HG02623 (cell line): ENCODE measurements around the gene C1QTNF1.

Experiments
- ATAC-seq: cut with Tn5 transposase; IDR thresholded peaks from one replicate; pipeline ENCODE4 v1.9.1; 2021; ENCODE audit warnings: moderate library complexity; ENCODE audit not compliant: unreplicated experiment

The C1QTNF1 gene

DNA sequence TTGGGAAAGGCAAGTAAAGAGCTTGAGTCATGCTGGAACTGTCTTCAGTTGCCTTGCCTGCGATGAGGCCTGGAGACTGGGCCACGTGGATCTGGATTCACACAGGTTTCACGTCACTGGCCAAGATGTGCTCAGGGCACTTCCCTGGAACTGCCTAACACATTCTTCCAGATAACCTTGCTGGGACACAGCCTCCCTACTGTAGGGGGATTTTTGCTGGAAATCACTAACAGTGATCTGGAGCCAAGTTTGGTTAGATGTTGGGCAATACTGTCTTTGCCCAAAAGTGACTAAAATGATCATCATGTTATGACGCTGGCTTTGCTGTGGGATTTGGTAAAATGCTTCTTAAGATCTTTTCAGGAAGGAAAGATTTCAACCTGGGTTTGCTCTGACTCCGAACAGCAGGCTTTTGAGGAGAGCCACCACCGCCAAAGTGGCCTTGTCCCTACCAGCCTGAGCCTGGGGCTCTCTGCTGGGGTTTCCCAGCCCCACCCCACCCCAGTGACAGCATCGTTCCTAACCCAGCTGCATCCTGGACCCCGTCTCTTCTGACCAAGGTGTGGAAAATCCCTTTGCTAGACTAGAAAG lies 14.7 kb downstream of the C1QTNF1 start:
- ATAC-seq = no peak

DNA sequence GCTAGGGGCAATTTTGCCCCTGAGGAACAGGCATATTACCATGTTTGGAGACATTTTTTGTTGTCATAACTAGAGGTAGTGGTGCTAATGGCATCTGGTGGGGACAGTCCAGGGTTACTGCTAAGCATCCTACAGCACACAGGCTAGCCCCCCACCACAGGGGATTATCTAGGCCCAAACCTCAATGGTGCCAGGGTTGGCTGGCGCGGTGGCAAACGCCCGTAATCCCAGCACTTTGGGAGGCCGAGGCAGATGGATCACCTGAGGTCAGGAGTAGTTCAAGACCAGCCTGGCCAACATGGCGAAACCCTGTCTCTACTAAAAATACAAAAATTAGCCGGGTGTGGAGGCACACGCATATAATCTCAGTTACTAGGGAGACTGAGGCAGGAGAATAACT lies 15.2 kb downstream of the C1QTNF1 start:
- no peak for ATAC-seq

DNA sequence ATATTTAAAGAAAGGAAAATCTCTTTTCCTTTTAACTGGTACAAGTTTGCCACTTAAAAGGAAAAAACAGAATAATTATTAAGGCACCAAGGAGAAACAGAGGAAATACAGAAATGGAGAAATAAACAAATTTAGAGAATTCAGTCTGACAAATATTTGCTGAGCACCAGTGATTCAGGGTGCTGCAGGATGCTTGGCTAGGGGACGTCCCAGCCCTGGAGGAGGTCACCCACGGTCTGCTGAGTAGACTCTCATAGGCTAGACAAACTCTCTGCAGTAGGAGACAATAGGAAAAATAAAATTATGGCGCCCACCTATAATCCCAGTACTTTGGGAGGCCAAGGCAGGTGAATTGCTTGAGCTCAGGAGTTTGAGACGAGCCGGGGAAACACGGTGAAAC lies 15.9 kb downstream of the C1QTNF1 start:
- ATAC-seq = no peak

DNA sequence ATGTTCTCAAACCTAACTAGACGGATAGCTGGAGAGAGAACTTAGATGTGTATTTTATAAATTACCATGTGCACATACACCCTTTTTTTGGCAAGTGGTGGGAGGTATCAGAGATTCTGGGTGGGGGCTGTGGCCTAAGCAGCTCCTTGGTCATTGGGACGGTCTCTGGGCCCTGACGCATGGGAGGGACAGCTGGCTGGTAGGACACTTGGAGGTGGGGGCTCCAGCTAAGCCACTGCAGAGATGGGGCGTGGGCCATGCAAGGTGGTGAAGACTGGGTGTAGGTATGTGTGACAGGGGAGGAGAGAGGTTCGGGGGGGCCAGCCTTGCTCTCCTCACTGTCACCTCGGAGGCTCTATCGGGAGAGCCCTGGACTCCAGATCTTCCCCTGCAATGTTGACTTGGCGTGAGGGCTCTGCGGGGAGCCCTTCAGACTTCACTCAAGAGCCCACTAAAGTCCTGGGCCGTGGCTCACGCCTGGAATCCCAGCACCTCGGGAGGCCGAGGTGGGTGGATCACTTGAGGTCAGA lies 17.1 kb downstream of the C1QTNF1 start:
- no peak for ATAC-seq

DNA sequence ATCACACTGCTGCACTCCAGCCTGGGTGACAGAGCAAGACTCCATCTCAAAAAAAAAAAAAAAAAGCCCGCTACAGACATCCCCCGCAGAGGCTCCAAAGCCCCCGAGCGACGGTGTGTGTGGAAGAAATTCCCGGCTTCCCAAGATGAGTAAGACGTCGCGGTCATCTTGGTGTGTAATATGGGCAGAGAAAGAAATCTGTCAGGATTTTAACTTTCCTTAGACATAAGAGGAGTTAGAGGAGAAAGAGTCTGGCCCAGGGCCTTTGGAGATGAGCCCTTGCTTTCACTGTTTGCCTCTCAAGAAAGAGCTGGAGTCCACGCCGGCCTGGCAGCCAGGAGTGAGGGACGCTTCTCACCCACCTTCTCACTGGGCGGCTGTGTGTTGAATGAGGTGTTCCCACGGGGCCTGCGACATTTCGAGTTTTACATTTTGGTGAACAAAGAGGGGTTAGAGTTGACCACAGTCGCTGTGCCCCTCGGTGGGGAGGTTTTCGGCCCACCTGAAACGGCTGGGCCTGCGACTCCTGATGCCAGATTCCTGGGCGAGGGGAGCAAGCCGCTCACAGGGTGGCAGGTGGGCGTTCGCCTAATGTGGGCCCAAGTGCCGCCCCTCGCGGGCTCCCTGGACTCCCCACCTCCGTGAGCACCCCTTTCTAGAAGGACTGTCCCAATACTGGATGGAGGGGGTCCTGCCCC lies 17.9 kb downstream of the C1QTNF1 start:
- ATAC-seq = no peak

DNA sequence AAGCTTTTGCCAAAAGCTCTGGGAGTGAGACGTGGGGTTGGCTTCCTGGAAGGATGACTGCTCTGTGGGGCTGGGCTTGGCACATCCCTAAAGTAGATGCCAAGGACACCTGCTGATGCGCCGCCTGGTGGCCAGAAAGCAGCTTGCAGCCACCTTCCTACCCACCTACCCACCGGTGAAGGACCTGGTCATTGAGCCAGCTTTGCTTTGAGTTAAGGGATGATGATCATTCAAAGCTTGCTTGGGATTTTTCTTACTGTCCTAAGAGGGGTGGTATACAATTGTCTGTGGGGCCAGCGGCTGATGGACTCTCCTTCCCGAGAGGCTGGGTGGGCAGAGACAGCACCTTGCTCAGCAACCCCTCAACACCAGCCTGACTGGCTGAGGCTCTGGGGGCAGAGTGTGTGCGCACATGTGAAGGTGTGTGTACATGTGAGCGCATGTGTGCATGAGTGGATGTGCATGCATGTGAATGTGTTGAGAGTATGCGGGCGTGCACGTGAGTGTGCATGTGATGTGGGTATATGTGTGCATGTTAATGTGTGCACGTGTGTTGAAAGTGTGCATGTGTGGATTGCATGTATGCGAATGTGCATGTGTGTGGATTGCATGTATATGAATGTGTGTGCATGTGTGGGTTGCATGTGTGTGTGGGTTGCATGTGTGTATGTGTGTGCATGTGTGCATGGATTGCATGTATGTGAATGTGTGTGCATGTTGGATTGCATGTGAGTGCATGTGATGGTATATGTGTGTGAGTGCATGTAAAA lies 18.6 kb downstream of the C1QTNF1 start:
- ATAC-seq = no peak

DNA sequence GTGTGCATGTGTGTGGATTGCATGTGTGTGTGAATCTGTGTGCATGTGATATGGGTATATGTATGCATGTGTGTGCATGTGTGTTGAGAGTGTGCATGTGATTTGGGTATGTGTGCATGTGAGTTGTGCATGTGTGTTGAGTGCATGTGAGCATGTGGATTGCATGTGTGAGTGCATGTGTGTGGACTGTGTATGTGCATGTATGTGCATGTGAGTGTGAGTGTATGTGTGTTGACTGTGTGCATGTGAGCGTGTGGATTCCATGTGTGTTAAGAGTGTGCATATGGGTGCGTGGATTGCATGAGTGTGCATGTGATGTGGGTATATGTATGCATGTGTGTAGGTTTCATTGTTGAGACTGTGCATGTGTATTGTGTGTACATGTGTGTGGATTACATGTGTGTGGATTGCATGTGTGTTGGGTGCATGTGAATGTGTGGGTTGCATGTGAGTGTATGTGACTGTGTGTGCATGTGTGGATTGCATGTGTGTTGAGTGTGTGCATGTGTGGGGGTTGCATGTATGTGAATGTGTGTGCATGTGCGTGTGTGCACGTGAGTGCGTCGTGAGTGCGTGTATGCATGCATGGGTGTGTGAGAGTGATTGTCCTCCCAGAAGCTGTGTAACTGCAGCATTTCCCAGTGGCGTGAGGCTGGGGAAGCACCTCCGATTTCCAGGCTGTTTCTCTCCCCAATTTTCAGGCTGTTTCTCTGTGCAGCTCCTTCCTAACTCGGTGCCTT lies 19.4 kb downstream of the C1QTNF1 start:
- no peak for ATAC-seq

DNA sequence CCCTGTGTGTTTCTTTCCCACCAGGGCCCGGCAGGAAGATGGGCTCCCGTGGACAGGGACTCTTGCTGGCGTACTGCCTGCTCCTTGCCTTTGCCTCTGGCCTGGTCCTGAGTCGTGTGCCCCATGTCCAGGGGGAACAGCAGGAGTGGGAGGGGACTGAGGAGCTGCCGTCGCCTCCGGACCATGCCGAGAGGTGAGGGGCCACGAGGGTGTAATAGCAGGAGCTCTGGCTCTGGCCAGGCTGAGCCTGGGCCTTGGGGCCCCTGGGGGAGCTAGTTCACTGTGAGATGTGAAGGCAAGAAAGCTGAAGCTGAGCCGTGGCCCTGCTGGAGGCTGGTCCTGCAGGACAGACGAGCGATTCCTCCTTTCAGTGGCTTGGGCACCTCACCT lies 20.0 kb downstream of the C1QTNF1 start:
- ATAC-seq = no peak

DNA sequence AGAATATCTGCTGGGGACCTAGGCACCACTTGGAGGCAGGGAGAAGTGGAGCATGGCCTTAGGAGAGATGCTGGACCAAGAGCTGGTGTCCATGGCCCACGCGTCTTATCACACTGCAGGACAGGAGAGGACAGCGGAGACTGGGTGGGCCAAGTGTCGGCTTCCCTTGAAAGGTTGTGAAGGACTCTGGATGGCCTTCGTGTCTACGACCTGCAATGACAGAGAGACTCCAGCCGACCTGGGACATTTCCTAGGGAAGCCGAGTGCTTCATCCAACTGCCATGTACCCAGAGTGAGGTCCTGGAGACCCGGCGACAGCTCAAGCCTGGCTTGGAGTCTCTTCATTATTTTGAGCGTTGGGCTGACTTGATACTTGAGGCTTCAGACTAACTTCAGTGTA lies 20.5 kb downstream of the C1QTNF1 start:
- ATAC-seq = no peak

DNA sequence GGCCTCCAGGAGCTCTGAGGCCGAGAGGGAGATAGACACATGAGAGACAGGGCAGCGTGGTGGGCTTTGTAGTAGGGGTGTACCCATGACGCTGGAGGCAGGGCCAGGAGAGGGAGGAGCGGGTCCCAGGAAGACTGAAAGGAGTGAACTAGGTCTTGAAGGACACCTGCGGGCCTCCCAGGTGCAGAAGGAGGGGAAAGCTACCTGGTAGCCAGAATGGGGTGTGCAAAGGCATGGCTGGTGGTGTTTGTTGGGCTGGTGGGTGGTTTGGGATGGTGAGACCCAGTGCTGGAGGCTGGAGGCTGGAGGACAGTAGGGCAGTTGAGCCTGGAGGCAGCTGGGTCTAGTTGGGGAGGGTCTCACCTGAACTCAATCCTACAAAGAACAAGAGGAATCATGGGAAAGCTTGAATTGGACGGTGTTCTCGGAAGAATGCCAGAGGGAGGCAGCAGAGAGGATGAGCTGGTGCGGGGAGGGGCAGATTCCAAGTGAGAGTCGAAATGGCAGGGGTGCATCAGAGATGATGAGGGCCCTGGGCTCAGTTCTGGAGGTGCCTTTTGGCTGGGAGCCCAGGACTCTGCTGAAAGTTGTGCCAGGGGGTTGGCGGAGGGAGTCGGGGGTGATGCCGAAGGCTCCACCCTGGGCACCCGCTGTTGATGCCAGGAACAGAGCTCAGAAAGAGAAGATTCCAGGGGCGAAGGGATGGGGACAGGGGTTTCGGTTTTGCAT lies 21.2 kb downstream of the C1QTNF1 start:
- no peak for ATAC-seq

DNA sequence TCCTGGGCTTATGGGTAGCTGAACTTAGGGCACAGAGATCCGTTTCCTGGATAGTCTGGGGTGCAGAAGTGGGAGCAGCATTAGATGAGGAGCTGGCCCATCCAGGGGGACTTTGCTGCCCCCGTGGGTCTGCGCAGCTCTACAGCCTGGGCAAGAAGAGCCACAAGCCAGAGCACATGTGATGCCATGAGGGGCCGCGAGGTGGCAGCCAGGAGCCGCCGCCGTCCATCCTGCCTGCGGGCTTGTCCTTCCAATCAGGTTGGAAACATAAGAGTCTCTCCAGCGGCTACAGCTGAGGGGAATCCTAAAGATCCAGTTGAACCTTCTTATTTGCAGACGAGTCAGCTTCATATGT lies 21.9 kb downstream of the C1QTNF1 start:
- no peak for ATAC-seq

DNA sequence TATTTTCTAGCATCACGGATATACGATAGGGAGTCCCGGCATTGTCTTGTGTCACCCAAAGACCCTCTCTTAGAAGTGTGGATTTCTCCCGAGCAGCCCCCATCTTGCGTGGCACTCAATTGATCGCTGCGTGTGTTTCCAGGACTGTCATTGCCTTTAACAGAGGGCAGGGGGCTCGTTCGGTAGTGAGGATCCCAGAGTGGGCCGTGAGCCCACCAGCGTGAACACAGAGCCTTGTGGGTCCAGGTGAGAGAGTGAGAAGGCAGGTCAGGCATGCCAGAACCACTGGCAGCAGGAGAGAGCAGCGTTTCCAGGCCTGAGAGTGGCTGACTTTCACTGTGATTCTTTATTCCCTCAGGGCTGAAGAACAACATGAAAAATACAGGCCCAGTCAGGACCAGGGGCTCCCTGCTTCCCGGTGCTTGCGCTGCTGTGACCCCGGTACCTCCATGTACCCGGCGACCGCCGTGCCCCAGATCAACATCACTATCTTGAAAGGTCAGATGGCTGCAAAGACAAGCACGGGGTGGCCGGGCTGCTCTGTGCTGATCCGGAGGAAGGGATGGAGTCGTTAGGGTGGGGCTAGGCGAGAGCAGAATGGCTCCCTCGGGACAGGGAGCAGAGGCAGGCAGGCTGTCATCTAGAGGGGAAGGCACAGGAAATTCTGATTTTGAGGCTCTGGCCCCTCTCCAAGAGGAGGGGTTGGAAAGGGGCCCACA lies 22.4 kb downstream of the C1QTNF1 start:
- no peak for ATAC-seq

DNA sequence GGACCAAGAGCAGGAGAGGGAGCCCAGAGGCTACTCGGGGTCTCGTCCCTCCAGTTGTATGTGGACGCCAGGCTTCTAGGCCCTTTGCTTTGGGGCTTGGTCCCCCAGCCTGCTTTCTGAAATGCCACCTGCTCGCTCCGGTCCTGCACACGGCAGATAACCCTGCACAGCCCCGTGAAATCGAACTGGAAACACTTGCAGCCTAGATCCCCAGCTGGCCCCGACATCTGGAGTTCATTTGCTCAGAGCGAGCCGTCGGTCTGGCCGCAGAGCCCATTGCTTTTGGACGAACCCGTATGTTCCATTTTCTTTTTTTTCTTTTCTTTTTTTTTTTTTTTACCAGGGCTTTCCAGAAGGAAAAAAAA lies 22.9 kb downstream of the C1QTNF1 start:
- ATAC-seq = no peak

DNA sequence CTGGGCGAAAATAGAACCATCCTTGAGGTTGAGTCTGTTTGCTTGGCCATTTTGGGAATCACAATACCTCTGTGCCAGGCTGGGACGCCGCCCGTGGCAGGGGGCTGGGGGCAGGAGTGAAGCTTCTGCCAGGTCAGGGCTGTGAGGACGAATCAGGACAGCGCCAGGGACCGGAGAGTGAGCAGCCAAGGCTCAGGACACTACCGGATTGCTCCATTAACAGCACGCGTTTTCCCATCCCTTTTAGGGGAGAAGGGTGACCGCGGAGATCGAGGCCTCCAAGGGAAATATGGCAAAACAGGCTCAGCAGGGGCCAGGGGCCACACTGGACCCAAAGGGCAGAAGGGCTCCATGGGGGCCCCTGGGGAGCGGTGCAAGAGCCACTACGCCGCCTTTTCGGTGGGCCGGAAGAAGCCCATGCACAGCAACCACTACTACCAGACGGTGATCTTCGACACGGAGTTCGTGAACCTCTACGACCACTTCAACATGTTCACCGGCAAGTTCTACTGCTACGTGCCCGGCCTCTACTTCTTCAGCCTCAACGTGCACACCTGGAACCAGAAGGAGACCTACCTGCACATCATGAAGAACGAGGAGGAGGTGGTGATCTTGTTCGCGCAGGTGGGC lies 23.4 kb downstream of the C1QTNF1 start:
- no peak for ATAC-seq

DNA sequence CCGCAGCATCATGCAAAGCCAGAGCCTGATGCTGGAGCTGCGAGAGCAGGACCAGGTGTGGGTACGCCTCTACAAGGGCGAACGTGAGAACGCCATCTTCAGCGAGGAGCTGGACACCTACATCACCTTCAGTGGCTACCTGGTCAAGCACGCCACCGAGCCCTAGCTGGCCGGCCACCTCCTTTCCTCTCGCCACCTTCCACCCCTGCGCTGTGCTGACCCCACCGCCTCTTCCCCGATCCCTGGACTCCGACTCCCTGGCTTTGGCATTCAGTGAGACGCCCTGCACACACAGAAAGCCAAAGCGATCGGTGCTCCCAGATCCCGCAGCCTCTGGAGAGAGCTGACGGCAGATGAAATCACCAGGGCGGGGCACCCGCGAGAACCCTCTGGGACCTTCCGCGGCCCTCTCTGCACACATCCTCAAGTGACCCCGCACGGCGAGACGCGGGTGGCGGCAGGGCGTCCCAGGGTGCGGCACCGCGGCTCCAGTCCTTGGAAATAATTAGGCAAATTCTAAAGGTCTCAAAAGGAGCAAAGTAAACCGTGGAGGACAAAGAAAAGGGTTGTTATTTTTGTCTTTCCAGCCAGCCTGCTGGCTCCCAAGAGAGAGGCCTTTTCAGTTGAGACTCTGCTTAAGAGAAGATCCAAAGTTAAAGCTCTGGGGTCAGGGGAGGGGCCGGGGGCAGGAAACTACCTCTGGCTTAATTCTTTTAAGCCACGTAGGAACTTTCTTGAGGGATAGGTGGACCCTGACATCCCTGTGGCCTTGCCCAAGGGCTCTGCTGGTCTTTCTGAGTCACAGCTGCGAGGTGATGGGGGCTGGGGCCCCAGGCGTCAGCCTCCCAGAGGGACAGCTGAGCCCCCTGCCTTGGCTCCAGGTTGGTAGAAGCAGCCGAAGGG lies 24.2 kb downstream of the C1QTNF1 start:
- ATAC-seq = no peak

DNA sequence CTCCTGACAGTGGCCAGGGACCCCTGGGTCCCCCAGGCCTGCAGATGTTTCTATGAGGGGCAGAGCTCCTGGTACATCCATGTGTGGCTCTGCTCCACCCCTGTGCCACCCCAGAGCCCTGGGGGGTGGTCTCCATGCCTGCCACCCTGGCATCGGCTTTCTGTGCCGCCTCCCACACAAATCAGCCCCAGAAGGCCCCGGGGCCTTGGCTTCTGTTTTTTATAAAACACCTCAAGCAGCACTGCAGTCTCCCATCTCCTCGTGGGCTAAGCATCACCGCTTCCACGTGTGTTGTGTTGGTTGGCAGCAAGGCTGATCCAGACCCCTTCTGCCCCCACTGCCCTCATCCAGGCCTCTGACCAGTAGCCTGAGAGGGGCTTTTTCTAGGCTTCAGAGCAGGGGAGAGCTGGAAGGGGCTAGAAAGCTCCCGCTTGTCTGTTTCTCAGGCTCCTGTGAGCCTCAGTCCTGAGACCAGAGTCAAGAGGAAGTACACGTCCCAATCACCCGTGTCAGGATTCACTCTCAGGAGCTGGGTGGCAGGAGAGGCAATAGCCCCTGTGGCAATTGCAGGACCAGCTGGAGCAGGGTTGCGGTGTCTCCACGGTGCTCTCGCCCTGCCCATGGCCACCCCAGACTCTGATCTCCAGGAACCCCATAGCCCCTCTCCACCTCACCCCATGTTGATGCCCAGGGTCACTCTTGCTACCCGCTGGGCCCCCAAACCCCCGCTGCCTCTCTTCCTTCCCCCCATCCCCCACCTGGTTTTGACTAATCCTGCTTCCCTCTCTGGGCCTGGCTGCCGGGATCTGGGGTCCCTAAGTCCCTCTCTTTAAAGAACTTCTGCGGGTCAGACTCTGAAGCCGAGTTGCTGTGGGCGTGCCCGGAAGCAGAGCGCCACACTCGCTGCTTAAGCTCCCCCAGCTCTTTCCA lies 25.1 kb downstream of the C1QTNF1 start:
- no peak for ATAC-seq

DNA sequence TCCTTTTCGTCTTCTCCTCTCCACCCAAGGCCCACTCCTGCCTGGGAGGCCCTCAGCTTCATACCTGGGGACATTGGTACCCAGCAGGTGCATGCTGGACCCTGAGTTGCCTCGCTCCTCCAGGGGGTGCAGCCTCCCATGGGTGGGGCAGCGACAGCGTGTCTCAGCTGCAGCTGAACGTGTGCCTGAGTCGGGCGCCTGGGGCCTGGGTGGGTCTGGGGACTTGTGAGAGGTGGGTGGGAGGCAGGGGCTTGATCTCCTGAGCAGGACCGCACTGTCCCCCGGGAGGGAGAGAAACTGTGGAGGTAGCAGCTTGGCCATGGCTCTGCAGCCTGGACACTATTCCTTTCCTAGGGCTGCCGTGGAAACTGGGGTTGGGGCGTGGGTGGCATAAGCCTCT lies 25.9 kb downstream of the C1QTNF1 start:
- ATAC-seq = no peak

DNA sequence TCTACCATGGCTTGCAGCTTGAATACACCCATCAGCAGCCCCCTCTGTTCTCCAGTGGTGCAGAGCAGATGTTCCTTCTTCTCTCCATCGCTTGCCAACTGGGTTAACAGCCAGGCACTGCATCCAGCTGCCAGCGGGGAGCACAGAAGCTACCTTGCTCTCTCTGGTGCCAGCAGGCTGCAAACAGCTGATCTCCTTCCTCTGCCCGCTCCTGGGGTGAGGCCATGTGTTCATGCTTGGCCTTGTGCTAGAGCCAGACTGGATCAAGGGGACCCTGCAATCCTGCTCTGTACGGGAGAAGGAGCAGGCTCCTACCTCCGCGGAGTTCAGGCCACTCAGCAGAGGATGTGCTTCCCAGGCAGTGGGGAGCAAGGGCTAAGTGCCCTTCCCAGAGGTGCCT lies 26.6 kb downstream of the C1QTNF1 start:
- no peak for ATAC-seq
